Measurements from ENCODE around the gene MDFI.

Gene MDFI

DNA sequence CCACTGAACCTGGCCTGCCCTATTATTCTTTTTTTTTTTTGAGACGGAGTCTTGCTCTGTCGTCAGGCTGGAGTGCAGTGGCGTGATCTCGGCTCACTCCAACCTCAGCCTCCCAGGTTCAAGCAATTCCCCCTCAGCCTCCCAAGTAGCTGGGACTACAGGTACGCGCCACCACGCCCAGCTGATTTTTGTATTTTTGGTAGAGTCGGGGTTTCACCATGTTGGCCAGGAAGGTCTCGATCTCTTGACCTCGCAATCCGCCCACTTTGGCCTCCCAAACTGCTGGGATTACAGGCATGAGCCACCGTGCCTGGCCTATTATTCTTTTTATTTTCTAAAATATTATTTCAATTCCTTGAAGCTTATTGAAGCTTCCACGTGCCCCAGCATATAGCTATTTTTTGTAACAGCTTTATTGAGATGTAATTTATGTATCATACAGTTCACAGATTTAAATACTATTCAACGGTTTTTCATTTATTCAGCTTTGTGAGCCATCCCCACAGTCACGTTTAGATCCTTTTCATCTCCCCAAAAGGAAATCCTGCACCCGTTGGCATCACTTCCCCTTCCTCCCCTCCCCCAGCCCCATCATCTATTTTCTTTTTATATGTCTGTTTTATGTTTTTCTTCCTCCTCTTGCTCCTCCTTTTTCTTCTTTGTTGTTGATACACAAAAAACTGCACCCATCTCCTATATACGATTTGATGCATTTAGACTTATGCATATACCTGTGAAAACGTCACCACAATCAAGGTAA is 13.5 kb upstream of the MDFI start:
- H3K4me3 ChIP-seq (ENCODE audit: low read depth, low read length), result no peak overlapping the region
- TF ChIP-seq, protein P1, sequence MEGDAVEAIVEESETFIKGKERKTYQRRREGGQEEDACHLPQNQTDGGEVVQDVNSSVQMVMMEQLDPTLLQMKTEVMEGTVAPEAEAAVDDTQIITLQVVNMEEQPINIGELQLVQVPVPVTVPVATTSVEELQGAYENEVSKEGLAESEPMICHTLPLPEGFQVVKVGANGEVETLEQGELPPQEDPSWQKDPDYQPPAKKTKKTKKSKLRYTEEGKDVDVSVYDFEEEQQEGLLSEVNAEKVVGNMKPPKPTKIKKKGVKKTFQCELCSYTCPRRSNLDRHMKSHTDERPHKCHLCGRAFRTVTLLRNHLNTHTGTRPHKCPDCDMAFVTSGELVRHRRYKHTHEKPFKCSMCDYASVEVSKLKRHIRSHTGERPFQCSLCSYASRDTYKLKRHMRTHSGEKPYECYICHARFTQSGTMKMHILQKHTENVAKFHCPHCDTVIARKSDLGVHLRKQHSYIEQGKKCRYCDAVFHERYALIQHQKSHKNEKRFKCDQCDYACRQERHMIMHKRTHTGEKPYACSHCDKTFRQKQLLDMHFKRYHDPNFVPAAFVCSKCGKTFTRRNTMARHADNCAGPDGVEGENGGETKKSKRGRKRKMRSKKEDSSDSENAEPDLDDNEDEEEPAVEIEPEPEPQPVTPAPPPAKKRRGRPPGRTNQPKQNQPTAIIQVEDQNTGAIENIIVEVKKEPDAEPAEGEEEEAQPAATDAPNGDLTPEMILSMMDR (IDR thresholded peaks at IDR 0.05; ENCODE audit: borderline replicate concordance, insufficient read depth, low read depth, low read length), result no peak

DNA sequence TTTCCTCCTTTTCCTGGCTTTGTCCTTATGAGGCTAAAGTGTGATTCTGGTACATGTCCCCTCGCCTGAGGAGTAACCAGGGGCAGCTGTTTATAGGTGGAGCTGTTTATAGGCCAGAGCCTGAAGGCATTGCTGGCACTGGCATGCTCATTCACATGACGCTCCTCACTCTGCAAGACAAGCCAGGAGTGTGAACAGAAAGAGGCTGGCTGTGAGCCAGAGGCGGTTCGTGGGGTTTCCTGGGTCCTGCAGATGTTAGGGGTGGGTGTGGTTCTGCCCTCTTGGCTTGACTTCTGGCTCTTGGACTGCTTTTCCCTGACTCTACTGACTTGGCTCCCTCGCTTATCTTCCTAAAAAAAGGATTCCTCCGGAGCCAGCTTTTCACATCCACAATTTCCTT is 12.8 kb upstream of the MDFI start:
- no peak overlapping the region for H3K4me3 ChIP-seq (ENCODE audit: low read depth, low read length)
- TF ChIP-seq, protein P1 (IDR thresholded peaks at IDR 0.05; ENCODE audit: borderline replicate concordance, insufficient read depth, low read depth, low read length), result no peak

DNA sequence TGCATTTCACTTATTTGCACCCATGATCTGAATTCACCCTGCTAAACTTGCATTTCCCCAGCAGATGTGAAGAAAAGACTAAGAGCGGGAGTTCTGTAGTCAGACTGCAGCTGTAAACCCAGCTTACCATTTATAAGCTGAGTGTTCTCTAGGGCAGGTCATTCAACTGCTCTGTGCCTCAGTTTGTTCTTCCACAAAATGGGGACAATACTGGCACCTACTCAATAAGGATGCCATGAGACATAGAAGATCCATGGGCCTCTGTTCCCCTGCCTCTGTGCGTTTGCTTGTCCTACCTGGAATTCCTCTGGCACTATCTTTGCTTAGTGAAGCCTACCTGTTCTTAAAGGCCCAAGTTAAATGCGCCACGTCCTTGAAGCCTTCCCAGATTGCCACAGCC is 12.2 kb upstream of the MDFI start:
- no peak overlapping the region for H3K4me3 ChIP-seq (ENCODE audit: low read depth, low read length)
- TF ChIP-seq, protein P1 (IDR thresholded peaks at IDR 0.05; ENCODE audit: borderline replicate concordance, insufficient read depth, low read depth, low read length), result no peak

DNA sequence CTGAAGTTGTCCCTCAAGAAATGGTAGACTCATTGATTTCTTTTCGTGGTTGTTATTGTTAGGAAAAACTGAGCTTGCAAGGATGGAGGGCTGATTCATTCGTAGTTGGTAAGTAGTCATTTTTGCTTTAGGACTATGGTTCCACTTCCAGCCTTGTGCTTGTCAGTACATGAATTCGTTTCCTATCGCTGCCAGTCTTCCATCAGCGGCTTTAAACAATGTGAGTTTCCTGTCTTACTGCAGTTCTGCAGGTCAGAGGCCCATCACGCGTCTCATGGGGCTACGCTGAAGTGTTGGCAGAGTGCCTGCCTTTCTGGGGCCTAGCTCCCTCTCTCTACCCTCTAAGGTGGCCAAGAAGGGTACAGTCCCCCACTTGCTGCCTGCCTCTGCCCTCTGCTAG is 11.4 kb upstream of the MDFI start:
- H3K4me3 ChIP-seq (ENCODE audit: low read depth, low read length), result no peak overlapping the region
- TF ChIP-seq, protein P1 (IDR thresholded peaks at IDR 0.05; ENCODE audit: borderline replicate concordance, insufficient read depth, low read depth, low read length), result no peak

DNA sequence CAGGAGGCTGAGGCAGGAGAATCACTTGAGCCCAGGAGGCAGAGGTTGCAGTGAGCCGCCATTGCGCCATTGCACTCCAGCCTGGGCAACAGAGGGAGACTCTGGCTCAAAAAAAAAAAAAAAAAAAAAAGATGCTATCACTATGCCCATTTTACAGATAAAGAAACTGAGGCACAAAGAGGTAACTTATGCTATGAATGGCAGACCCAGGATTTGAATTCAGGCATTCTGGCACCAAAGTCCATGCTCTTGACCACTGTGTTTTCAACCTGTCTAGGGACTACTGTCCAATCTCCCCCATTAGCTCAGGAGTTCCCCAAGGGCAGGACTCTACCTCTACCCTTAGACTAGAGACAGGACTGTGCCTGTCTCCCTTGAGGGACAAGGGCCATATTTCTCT is 9.1 kb upstream of the MDFI start:
- H3K4me3 ChIP-seq (ENCODE audit: low read depth, low read length), result no peak overlapping the region
- TF ChIP-seq, protein P1 (IDR thresholded peaks at IDR 0.05; ENCODE audit: borderline replicate concordance, insufficient read depth, low read depth, low read length), result no peak

DNA sequence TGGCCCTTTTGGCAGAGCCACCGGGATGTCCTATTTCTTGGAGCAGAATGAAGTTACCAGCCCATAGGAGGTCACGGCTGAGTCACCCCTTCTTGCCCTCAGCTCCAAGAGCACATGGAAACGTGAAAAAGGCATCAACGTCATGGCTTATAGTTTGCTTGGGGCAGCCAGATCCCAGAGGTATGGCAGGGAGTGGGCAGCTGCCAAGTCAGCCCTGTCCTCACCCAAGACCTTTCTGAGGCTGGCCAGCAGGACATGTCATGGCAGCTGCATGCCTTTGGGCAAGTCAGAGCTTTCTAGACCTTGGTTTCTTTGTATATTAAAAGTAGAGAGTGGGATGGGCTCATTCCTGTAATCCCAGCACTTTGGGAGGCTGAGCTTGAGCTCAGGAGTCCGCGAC is 8.2 kb upstream of the MDFI start:
- TF ChIP-seq, protein P1 (IDR thresholded peaks at IDR 0.05; ENCODE audit: borderline replicate concordance, insufficient read depth, low read depth, low read length), result no peak

DNA sequence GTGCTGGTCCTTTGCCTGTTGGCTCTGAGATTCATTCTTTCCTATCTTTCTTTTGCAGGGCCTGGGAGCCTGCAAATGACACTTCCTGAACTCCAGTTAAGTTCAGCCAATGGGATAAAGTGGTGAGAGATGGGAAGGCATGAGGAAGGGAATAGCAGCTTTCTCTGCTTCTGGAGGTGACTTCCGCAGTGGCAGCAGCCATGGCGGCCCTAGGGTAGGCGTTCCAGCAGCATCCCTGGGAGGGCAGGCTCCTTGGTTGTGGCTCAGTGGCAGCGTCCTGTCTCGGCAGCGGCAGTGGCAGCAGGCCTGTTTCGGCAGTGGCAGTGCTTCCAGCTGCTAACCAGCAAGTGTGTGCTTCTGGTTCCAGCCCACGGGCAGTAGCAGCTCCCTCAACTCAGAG is 7.3 kb upstream of the MDFI start:
- H3K4me3 ChIP-seq (ENCODE audit: low read depth, low read length), result no peak overlapping the region
- TF ChIP-seq, protein P1 (IDR thresholded peaks at IDR 0.05; ENCODE audit: borderline replicate concordance, insufficient read depth, low read depth, low read length), result no peak

More for the DNA sequence above, 8.2 kb upstream of the MDFI start:
- no peak overlapping the region for H3K4me3 ChIP-seq (ENCODE audit: low read depth, low read length)

Measured in GM12875 (cell line).